Measurements from ENCODE around the gene TRAPPC2L.
"Not testable (repeated sequence)": the region's sequence is repeated elsewhere in the genome, so short reads cannot be mapped to it uniquely, and the experiment has no call there.

Gene TRAPPC2L

DNA sequence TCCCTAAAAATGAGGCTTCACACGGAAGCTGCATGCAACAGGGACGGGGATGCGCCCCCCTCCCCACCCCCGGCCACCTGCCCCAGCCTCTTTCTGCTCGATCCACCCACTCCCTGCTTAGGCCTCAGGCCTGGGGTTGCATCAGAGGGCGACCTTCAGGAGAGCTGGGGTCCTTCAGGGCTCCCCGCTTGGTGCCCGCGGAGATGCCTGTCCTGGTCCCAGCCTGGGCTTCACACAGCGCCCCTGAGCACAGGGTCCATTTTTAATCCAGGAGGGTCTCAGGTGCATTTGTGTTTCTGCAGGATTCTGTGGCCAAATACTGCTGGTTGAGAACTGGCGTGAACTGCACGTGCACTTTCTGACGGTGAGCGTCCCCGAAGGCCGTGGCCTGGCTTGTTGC, 37.8 kb upstream of the TRAPPC2L start:
- DNase-seq: no peak

DNA sequence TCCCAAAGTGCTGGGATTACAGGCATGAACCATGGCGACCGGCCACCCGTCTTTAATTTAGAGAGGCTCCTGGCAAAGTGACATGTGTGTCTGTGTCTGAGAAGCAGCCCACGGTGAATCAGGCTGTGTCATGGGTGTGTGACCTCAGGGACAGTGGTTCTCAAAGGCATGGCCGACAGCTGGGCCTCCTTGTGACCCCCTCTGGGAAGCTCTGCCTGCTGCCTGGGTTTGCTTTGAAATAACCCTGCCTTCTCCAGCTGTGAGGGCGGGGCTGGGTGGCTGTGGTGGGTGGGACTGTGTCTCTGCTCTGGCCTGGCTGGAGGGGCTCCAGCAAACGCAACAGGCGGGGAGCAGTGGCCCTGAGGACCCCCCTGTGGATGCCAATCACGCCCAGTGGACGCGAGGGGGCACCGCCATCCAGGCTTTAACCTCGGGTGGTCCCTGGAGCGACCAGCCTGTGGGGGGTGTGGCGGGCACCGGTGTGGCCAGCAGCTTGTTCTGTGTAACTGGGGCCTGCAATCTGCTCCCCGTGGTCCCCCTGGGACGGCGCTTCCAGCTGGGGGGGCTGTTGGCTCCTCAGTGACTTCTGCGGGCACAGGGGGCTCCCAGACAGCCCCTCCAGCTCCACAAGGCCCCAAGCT, 36.4 kb upstream of the TRAPPC2L start:
- DNase-seq: no peak

DNA sequence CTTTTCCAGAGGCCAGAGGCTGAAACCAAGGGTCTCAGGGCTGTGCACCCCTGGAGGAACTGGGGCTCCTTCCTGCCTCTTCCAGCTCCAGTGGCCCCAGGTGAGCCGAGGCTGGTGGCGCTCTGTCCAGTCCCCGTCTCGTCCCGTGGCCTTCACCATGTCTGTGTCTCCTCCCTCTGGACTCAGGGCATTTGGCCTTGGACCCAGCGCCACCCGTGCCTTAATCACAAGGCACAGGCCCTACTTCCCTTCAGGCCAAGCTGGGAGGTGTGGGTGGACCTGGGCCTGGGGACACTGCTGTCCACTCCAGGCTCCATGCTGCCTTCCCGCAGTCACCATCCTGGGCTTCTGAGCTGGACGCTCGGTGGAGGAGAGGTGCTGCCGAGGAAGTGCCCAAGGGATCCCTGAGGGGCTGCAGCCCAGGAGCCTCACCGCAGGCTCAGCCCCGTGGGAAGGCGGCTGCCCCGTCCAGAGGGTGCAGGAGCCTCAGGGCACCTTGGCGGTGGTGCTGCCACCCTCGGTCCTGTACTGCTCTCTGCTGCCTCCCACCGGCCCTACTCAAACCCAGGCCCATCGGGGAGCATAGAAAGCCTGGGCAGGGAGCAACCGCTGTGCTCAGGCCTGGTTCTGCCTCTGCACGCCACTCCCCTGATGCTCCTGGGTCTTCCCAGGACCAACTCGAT, 35.6 kb upstream of the TRAPPC2L start:
- no peak for DNase-seq

DNA sequence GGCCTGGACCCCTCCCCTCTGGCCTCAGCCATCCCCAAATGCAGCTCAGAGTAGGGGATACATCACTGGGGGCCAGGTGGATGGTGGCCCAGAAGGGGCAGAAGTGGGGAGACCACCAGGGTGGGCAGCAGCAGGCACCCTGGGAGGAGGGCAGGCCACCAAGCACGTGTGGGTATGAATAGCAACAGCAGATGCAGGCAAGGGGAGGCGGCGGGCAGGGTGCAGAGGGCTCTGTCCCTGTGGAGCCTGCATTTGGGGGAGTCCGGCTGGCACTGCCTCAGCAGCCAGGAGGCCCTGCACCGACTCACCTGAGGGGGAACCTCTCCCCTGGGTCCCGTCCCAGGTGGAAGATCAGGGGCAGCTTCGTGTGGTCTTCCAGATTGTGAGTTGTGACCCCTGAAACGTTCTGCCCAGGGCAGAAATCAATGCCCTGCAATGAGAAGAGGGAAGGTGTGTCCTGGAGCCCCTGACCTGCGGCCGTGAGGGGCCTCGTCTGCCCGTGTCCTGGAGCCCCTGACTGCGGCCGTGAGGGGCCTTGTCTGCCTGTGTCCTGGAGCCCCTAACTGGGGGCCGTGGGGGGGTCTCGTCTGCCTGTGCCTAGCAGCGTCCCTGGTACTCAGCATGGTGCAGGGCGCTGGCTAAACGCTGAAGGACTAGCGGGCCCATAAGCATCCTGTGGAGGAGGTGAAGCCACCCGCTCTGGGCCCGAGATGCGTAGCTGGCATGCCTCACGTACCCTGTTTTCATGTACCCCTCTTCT, 34.5 kb upstream of the TRAPPC2L start:
- no peak for DNase-seq

DNA sequence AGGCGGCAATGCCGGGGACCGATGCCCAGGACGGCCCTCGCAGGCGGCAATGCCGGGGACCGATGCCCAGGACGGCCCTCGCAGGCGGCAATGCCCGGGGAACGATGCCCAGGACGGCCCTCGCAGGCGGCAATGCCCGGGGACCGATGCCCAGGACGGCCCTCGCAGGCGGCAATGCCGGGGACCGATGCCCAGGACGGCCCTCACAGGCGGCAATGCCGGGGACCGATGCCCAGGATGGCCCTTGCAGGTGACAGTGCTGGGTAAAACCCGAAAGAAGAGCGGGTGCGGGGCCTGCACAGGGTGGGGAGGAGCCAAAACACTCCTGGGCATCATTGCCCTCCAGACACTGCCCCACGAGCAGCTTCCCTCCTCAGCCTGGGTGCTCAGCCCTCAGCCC, 33.3 kb upstream of the TRAPPC2L start:
- DNase-seq: not testable (repeated sequence)

DNA sequence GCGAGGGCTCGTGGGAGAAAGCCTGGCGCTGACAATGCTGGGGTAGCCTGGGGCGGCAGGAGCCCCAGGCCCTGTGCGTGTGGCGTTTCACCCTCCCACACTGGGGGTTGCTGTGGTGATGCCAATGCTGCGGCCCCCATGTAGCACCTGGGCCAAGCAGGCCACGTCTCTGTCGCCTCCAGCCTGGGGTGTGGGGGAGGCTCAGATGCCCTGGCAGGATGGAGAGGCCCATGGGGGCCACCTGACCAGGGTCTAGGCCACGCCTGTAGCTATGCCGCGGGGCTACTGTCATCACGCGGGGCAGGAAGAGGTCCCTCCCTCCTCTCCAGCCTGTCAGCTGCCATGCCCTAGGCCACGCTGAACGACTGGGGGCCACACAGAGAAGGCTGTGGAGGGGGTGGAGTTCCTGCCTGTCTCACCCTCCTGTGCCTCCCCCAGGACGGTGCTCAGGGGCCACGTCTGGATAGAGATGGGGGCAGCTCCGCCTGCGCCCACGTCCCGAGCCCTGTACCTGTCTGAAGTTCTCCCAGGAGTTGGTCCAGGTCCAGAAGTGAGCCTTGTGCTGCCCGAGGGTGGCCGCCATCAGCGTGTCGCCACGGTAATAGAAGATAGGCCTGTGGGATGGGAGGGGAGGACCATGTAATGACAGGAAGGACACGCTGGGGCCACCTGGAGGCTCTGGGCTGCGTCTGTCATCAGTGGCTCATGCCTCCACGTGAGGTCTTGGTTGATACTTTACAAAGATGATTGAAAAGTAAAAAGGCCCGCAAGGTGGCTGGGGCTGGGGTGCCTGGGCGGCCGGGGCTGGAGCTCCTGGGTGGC, 32.5 kb upstream of the TRAPPC2L start:
- no peak for DNase-seq

DNA sequence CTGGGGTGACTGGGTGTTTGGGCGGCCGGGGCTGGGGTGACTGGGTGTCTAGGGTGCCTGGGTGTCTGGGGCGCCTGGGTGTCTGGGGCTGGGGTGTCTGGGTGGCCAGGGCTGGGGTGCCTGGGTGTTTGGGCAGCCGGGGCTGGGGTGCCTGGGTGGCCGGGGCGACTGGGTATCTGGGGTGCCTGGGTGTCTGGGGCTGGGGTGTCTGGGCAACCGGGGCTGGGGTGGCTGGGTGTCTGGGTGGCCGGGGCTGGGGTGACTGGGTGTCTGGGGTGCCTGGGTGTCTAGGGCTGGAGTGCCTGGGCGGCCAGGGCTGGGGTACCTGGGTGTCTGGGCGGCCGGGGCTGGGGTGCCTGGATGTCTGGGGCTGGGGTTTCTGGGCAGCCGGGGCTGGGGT, 31.8 kb upstream of the TRAPPC2L start:
- no peak for DNase-seq

DNA sequence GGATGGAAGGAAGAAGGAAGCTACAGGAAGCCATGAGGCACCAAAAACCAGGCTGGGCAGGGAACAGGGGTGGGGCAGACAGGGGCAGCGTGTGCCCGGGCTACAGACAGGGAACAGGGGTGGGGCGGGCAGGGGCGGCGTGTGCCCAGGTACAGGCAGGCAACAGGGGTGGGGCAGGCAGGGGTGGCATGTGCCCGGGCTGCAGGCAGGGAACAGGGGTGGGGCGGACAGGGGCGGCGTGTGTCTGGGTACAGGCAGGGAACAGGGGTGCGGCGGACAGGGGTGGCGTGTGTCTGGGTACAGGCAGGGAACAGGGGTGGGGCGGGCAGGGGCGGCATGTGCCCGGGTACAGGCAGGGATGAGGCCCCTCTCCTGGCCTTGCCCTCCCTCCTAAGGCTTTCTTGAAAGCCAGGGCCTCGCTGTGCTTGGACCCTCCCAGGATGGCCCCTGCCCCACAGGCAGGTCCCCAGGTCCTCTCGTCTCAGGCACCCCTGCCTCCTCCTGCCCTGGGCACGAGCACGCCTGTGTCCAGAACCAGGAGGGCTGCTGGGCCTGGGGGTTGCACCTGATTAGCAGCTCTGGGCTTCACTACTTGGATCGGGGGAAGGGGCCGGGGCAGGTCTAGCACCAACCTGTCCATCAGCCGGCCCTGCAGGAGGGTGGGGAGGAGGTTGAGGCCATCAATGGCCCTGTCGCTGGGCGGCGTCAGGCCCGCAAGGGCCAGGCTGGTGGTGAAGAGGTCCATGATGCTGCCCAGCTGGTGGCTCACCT, 30.7 kb upstream of the TRAPPC2L start:
- DNase-seq: no peak

DNA sequence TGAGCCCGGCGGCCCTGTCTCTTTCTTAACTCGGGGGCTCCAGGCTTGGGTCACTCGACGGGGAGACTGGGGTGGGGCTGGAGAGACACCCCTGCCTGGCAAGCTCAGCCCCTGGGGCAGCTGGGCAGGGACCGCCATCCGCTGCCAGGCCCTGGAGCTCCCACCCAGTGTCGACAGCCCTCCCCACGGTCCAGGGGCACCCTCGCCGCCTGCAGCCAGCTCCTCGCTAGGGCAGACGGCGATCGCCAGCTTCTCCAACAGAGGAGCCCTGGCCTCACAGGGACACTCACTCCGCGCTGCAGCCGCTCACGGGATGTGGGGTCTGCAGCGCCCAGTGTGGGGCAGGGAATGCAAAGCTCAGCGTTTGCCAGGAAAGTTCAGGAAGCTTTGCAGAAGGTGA, 29.2 kb upstream of the TRAPPC2L start:
- no peak for DNase-seq

DNA sequence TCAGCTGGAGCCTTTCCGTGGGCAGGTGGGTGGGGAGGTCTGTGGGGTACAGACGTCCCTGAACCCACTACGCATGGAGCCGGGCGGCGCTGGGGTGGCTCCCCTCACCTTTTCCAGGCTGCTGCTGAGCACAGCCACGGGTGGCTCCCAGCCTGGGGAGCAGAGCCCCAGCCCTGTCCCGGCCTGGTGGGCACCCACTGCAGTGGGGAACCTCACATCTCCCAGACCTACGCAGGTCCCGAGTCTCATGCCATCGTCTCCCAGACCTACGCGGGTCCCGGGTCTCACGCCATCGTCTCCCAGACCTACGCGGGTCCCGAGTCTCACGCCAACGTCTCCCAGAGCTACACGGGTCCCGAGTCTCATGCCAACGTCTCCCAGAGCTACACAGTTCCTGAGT, 28.2 kb upstream of the TRAPPC2L start:
- no peak for DNase-seq

DNA sequence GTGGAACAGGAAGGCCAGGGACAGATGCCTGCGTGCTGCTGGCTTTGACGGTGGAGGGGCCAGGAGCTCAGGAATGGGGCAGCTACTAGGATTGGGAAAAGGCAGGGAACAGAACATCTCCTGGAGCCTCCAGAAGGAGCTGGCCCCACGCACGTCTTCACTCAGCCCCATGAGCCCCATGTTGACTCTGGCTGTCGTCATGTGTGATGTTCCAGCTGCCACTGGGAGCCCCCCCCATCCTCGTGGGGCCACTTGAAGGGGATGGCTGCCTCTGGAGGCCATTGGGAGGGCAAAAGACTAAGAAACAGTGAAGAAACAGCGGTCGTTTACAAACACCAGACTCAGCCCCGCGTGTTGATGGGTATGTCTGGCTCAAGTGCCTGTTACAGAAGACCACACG, 26.7 kb upstream of the TRAPPC2L start:
- no peak for DNase-seq

DNA sequence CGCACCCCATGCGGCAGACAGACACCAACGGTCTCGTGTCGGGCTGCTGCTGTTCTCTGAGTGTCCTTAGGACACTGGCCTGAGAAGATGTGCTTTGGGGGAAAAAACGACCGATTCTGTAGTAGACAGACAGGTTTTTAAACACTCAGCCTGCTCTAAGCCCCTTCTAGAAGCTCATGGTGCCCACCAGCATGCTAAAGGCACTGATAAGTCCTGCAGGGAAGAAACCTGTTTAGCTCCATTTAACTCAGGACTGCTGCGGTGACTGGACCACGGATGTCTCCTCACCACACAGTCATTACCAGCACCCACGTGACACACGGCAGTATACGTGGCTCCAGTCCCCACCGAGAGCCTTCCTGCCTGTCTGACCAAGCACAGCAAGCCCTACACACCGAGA, 26.1 kb upstream of the TRAPPC2L start:
- no peak for DNase-seq

DNA sequence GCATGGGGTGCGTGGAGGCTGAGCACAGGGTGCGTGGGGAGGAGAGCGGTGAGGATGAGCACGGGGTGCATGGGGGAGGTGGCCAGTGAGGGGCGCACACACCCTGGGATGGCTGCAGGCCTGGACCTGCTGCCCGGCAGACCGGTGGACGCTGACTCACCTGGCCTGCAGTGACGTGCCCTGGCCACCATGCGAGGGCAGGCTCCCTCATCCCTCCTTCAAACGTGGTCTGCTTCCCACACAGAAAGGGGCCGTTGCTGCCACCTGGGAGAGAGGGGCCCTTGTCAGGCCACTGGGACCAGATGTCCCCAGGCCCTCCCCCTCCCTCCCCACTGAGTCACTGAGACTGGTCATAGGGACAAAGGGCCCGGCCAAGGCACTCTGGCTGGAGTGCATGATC, 25.1 kb upstream of the TRAPPC2L start:
- no peak for DNase-seq

DNA sequence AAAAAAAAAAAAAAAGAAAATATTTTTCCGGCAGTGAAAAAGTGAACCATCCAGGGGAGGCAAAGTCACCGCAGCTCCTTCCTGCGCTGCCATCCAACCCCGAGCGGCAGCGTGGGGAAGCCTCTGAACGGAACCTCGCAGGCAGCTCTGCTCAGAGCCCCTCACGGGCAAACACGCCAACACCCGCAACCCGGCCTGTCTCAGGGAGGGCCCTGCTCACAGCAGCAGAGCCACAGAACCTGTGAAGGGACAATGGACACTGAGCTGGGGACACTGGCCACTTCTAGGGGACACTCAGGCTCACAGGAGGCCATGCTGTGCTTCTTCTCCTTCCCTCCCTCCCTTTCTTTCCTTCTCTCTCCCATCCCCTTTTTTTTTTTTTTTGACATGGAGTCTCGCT, 23.8 kb upstream of the TRAPPC2L start:
- no peak for DNase-seq

DNA sequence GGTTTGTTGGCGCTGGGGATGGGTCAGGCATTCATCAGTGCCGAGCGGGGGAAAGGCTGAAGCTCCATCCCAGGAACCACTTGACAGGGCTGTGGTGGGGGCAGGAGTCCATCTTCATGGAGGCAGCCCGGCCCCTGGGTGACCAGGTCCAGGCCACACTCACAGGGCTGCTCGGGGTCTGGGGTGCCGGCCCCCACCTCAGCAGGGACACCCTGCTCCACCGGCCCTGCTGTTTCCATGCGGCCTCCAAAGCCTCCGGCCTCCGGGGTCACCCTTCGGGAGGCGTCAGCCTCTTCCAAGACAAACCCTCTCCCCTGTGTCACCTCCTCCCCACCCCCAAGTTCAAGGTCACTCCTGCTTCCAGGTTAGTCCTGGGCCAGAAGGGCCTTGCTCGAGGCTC, 22.3 kb upstream of the TRAPPC2L start:
- DNase-seq: no peak

DNA sequence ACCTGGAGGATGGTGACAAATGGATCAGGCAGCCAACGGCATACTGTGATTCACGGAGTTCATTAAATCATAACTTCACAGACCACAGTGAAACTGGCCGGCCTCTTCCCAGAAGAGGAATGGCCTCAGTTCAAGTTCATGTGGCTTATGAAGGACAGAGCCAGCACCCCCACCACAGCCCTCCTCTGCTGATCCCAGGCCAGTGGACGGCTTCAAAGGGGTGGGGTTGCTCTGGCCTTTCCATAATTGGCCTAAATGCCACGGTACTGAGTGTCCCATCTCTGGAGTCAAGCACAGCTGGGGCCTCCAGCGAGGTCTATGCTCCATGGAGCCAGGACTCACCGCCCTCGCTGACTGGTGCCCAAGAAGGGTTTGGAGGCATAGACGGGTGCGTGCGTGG, 21.5 kb upstream of the TRAPPC2L start:
- no peak for DNase-seq

DNA sequence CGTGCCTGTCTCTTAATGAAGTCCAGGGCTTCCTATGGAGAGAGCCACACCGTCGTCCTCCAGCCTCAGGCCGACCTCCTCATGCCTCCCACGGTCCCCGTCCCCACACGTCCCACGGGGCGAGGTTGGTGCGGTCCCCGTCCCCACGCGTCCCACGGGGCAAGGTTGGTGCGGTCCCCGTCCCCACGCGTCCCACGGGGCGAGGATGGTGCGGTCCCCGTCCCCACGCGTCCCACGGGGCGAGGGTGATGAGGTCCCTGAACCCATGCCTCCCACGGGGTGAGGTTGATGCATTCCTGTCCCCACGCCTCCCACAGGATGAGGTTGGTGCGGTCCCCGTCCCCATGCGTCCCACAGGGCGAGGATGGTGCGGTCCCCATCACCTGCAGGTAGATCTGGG, 21.1 kb upstream of the TRAPPC2L start:
- DNase-seq: no peak

DNA sequence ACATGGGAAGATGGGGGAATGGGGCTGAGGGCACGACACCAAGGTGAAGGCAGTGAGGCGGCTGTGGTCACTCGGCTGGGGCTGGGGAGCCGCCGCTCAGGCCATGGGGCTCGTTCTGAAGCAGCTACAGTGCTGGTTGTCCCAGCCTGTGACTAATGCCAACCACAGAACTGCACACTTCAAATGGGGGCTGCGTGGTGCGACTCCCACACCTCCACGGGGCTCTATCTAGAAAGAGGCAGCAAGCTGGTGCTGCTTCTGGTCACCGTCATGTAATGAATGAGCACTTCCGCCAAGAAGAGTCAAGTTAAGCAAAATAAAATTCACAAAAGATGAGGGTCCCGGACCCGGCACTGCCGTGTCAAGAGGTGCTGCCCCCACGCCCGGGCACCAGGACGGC, 20.1 kb upstream of the TRAPPC2L start:
- DNase-seq: no peak

DNA sequence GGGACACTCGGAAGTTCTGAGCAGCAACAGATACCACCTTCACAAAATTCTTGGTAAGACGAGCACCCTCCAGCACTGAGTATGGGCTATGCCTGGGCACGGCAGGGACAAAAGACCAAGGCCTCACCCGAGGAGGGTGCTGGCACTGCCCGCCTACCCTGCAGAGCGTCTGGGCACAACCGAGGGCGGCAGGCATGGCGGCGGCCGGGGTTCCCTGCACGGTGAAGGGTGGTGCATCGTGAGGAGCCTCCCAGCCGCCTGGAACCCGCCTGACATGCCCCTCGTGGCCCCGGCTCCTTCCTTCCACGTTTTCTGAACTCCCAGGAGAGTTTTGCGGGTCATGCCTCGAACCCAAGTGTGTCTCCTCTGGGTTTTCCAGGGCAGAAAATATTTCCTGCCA, 19.1 kb upstream of the TRAPPC2L start:
- DNase-seq: no peak

DNA sequence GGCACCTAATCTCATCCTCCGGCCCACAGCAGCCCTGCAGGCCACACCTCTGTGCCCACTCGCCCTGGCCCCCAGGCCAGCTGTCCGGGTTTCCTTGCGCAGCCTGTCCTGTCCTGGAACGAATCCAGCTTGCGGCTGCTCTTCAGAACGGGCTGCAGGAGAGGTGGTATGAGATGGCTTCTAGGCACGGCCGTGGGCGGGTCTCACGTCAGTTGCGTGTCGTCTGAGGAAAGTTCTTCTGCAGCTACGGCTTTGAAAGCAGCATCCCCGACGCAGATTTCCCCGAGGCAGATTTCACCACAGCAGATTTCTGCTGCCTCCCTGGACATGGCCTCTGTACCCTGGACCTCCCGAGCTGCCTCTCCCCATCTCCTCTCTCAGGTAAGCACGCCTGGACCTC, 18.4 kb upstream of the TRAPPC2L start:
- DNase-seq: no peak

DNA sequence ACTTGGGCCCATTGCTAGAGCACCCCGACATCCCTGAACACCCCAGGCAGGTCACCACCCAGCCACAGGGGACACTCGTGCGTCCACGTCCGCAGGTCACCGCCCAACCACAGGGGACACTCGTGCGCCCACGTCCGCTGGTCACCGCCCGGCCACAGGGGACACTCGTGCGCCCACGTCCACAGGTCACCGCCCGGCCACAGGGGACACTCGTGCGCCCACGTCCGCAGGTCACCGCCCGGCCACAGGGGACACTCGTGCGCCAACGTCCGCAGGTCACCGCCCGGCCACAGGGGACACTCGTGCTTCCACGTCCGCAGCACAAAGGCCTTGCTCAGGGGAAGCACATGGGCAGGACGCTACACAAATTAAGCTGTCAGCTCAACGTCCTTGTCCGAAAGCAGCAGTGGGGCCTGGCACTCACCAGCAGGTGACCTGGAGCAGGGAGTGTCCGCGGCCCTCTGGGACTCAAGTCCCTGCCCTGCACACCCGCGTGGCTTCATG, 17.8 kb upstream of the TRAPPC2L start:
- no peak for DNase-seq

All from T-helper 1 cell (primary cell).